H9 (cell line): ENCODE results near the gene C16orf74. TPM values are rescaled to one million over a fixed set of nuclear protein-coding genes. Genes with fewer than 3 reads are reported as not detected.

Experiments
- DNase-seq: peaks from one replicate; pipeline ENCODE4 v3.0.0-alpha.2; 2017
- H2AFZ ChIP-seq: one replicate; pipeline ENCODE4 v1.6.1; 2013; ENCODE audit warnings: mild to moderate bottlenecking, low read length, control low read depth, moderate library complexity
- H2AK5ac ChIP-seq: 2 replicates; pipeline ENCODE4 v1.6.1; 2013; ENCODE audit warnings: low read length, control low read depth, mixed read lengths; ENCODE audit not compliant: insufficient read length
- H2BK120ac ChIP-seq: one replicate; pipeline ENCODE4 v1.6.1; 2013; ENCODE audit warnings: low read depth, mild to moderate bottlenecking, low read length, control low read depth, inconsistent platforms; ENCODE audit not compliant: poor library complexity, severe bottlenecking
- H2BK12ac ChIP-seq: 2 replicates; pipeline ENCODE4 v1.6.1; 2013; ENCODE audit warnings: low read length, control low read depth, mixed read lengths, low read depth; ENCODE audit not compliant: insufficient read length
- H2BK15ac ChIP-seq: 2 replicates; pipeline ENCODE4 v1.6.1; 2013; ENCODE audit warnings: low read depth, low read length, control low read depth
- H2BK20ac ChIP-seq: one replicate; pipeline ENCODE4 v1.6.1; 2013; ENCODE audit warnings: low read depth, mild to moderate bottlenecking, low read length, control low read depth, inconsistent platforms; ENCODE audit not compliant: poor library complexity, severe bottlenecking
- H2BK5ac ChIP-seq: 2 replicates; pipeline ENCODE4 v1.6.1; 2013; ENCODE audit warnings: low read length, control low read depth, mixed read lengths; ENCODE audit not compliant: insufficient read length
- H3K14ac ChIP-seq: 2 replicates; pipeline ENCODE4 v1.6.1; 2013; ENCODE audit warnings: low read length, control low read depth; ENCODE audit not compliant: insufficient read depth
- H3K18ac ChIP-seq: 2 replicates; pipeline ENCODE4 v1.6.1; 2013; ENCODE audit warnings: low read depth, mild to moderate bottlenecking, mixed read lengths, low read length, control low read depth; ENCODE audit not compliant: insufficient read length
- H3K23ac ChIP-seq: 2 replicates; pipeline ENCODE4 v1.6.1; 2013; ENCODE audit warnings: low read length, control low read depth, mixed read lengths, low read depth; ENCODE audit not compliant: insufficient read length
- H3K23me2 ChIP-seq: 2 replicates; pipeline ENCODE4 v1.6.1; 2013; ENCODE audit warnings: low read depth, mild to moderate bottlenecking, mixed read lengths, low read length, control low read depth; ENCODE audit not compliant: insufficient read length, poor library complexity, severe bottlenecking
- H3K27ac ChIP-seq: 2 replicates; pipeline ENCODE4 v1.5.1; 2013; ENCODE audit warnings: low read length, control low read depth, mixed read lengths, low read depth; ENCODE audit not compliant: insufficient read length
- H3K27me3 ChIP-seq: 2 replicates; pipeline ENCODE4 v1.6.1; 2013; ENCODE audit warnings: low read length, control low read depth, inconsistent platforms; ENCODE audit not compliant: insufficient read depth
- H3K4ac ChIP-seq: 2 replicates; pipeline ENCODE4 v1.6.1; 2013; ENCODE audit warnings: low read depth, mild to moderate bottlenecking, control low read depth, inconsistent platforms, low read length, moderate library complexity
- H3K4me1 ChIP-seq: 2 replicates; pipeline ENCODE4 v1.6.1; 2013; ENCODE audit warnings: low read length, control low read depth, inconsistent platforms; ENCODE audit not compliant: insufficient read depth
- H3K4me2 ChIP-seq: 2 replicates; pipeline ENCODE4 v1.6.1; 2013; ENCODE audit warnings: low read length, control low read depth, mixed read lengths; ENCODE audit not compliant: insufficient read length, insufficient read depth
- H3K56ac ChIP-seq: 2 replicates; pipeline ENCODE4 v1.6.1; 2013; ENCODE audit warnings: low read depth, mild to moderate bottlenecking, mixed read lengths, low read length, control low read depth; ENCODE audit not compliant: insufficient read length
- H3K79me1 ChIP-seq: 2 replicates; pipeline ENCODE4 v1.6.1; 2013; ENCODE audit warnings: low read depth, mild to moderate bottlenecking, moderate library complexity, low read length, control low read depth, inconsistent platforms; ENCODE audit not compliant: insufficient read depth, poor library complexity, severe bottlenecking
- H3K79me2 ChIP-seq: 2 replicates; pipeline ENCODE4 v1.6.1; 2013; ENCODE audit warnings: low read length, control low read depth, inconsistent platforms; ENCODE audit not compliant: insufficient read depth
- H3K9ac ChIP-seq: 2 replicates; pipeline ENCODE4 v1.6.1; 2013; ENCODE audit warnings: low read length, control low read depth, mixed read lengths; ENCODE audit not compliant: insufficient read length; ENCODE audit errors: extremely low read depth
- H3K9me3 ChIP-seq: one replicate; pipeline ENCODE4 v1.6.1; 2013; ENCODE audit warnings: low read depth, low read length, inconsistent platforms; ENCODE audit not compliant: control insufficient read depth
- H3T11ph ChIP-seq: one replicate; pipeline ENCODE4 v1.6.1; 2013; ENCODE audit warnings: mild to moderate bottlenecking, low read length, control low read depth, inconsistent platforms
- H4K20me1 ChIP-seq: one replicate; pipeline ENCODE4 v1.6.1; 2013; ENCODE audit not compliant: control insufficient read depth, insufficient read length, insufficient read depth
- H4K5ac ChIP-seq: 2 replicates; pipeline ENCODE4 v1.6.1; 2013; ENCODE audit warnings: low read depth, mild to moderate bottlenecking, mixed read lengths, low read length, control low read depth; ENCODE audit not compliant: insufficient read length
- H4K8ac ChIP-seq: replicated peaks from 2 replicates; pipeline ENCODE4 v1.6.1; 2013; ENCODE audit warnings: low read length, control low read depth, mixed read lengths, low read depth; ENCODE audit not compliant: insufficient read length
- H4K91ac ChIP-seq: 2 replicates; pipeline ENCODE4 v1.6.1; 2013; ENCODE audit warnings: low read depth, mild to moderate bottlenecking, moderate library complexity, mixed read lengths, low read length, control low read depth; ENCODE audit not compliant: insufficient read length
- H3K27ac Mint-ChIP-seq, 3 experiments: 2 replicates in 2 of 3; 3 replicates in 1 of 3; pipeline ENCODE4 v1.8.0; 2020 to 2021; ENCODE audit warnings: mixed read lengths in 3 of 3, mild to moderate bottlenecking in 1 of 3, moderate library complexity in 1 of 3
- H3K27me3 Mint-ChIP-seq: 2 replicates; pipeline ENCODE4 v1.8.0; 2021; ENCODE audit warnings: low read depth, mild to moderate bottlenecking, moderate library complexity, mixed read lengths
- H3K36me3 Mint-ChIP-seq, 3 experiments: 2 replicates in 2 of 3; 3 replicates in 1 of 3; pipeline ENCODE4 v1.8.0; 2020 to 2021; ENCODE audit warnings: low read depth in 3 of 3, mixed read lengths in 3 of 3; ENCODE audit not compliant: insufficient read depth in 1 of 3
- H3K4me1 Mint-ChIP-seq, 2 experiments: 2 replicates each; pipeline ENCODE4 v1.8.0; 2020; ENCODE audit warnings: mixed read lengths in 2 of 2
- H3K4me3 Mint-ChIP-seq, 2 experiments: 2 replicates in 1 of 2; 3 replicates in 1 of 2; pipeline ENCODE4 v1.8.0; 2020 to 2021; ENCODE audit warnings: mild to moderate bottlenecking in 2 of 2, mixed read lengths in 2 of 2, moderate library complexity in 1 of 2
- H3K9me3 Mint-ChIP-seq, 2 experiments: 2 replicates in 1 of 2; 3 replicates in 1 of 2; pipeline ENCODE4 v1.8.0; 2020; ENCODE audit warnings: mild to moderate bottlenecking in 2 of 2, mixed read lengths in 2 of 2, moderate library complexity in 1 of 2
- WGBS: extraction: QIAGEN DNeasy Blood & Tissue Kit; methylation state at CpG from one replicate; pipeline ENCODE4 v1.1.7; 2013; ENCODE audit warnings: missing lambda C conversion rate, low lambda C conversion rate, mixed read lengths; ENCODE audit not compliant: insufficient read length; ENCODE audit errors: extremely low coverage; 5-methylcytosine and 5-hydroxymethylcytosine counted together
- total RNA-seq: library from RNA; stranded (reverse); gene quantifications from 2 replicates; pipeline ENCODE4 v1.2.1, GENCODE V29; 2021
- TF ChIP-seq, protein P1 (sequence below): fragments of 200-600 bp; sonication (generic); conservative IDR thresholded peaks from 3 replicates; pipeline ENCODE4 v1.8.0; 2021; ENCODE audit warnings: antibody characterized with exemption, mild to moderate bottlenecking

C16orf74 gene
- total RNA-seq, 1 experiment from 2014 or later, result 5.6 TPM

DNA sequence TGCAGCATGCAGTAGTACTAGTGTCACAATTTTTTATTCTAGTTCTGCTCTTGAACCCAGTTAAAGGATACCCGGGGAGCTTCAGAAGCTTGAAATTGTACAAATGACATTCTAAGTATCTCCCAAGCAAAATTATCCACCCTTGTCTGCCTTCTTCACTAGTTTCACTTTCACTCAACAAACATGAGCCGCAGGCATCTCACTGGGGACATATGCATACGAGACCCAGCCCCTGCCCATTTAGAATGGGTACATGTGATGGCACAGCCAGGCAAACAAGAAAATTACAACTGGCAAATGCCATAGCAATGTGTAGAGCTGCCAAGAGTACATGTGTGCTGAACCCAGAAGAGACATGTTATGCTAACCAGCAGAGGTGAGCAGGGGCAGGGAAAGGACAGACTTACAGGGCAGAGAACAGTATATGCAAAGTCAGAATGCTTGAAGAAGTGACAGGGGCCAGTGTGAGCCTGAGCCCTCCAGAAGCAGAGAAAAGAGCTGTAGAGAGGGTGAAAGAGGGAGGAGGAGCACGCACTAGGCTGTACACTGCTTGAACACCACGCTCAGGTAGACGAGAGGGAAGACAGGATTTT lies 70.4 kb downstream of the C16orf74 start:
- Histone ChIP-seq H4K20me1 (no peaks in the 10 kb centered on the region), H2BK15ac (no peak overlapping the region), H3K4me1 (no peaks in the 10 kb centered on the region), H2AFZ (no peak overlapping the region), H3K23ac (no peak overlapping the region), H2BK12ac (no peak overlapping the region), H3K9me3 (no peaks in the 10 kb centered on the region), H2BK20ac (no peak overlapping the region), H2BK120ac (no peak overlapping the region), H3K79me1 (no peaks in the 10 kb centered on the region), H2BK5ac (no peak overlapping the region), H3K9ac (no peak overlapping the region), H4K5ac (no peak overlapping the region), H3K27ac (no peak overlapping the region), H3K27me3 (no peaks in the 10 kb centered on the region), H4K8ac (no peak overlapping the region), H4K91ac (no peak overlapping the region), H3K79me2 (peaks cover 3% of the 10 kb centered on the region; the same call in 1 of the 2 replicates), H3T11ph (no peak overlapping the region), H3K4me2 (no peak overlapping the region), H3K23me2 (no peaks in the 10 kb centered on the region), H3K4ac (no peak overlapping the region), H3K14ac (no peak overlapping the region), H3K56ac (no peak overlapping the region), H2AK5ac (no peak overlapping the region), H3K18ac (no peak overlapping the region)
- TF ChIP-seq, protein P1, sequence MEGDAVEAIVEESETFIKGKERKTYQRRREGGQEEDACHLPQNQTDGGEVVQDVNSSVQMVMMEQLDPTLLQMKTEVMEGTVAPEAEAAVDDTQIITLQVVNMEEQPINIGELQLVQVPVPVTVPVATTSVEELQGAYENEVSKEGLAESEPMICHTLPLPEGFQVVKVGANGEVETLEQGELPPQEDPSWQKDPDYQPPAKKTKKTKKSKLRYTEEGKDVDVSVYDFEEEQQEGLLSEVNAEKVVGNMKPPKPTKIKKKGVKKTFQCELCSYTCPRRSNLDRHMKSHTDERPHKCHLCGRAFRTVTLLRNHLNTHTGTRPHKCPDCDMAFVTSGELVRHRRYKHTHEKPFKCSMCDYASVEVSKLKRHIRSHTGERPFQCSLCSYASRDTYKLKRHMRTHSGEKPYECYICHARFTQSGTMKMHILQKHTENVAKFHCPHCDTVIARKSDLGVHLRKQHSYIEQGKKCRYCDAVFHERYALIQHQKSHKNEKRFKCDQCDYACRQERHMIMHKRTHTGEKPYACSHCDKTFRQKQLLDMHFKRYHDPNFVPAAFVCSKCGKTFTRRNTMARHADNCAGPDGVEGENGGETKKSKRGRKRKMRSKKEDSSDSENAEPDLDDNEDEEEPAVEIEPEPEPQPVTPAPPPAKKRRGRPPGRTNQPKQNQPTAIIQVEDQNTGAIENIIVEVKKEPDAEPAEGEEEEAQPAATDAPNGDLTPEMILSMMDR, result no peak
- no CpG with 5 or more reads among the region's 6 CpGs for whole genome bisulfite sequencing
- H3K4me1 Mint-ChIP-seq, result peaks cover 5 to 6% of the 10 kb centered on the region in 2 experiments
- no peak overlapping the region; a peak in 1 of 5 replicates for H3K4me3 Mint-ChIP-seq
- no peaks in the 10 kb centered on the region for H3K9me3 Mint-ChIP-seq
- H3K27ac Mint-ChIP-seq, result peak overlapping the region in 1 of 3 experiments; percentile 66; a peak in 2 of 7 replicates
- no peak for DNase-seq
- no peaks in the 10 kb centered on the region; the same call in 1 of the 2 replicates for H3K27me3 Mint-ChIP-seq
- H3K36me3 Mint-ChIP-seq, result peaks cover 16 to 83% (median 61%) of the 10 kb centered on the region in 3 experiments; a peak in 6 of 7 replicates
